GM12878 (cell line): ENCODE data around the gene S100A2.
"Not testable (repeated sequence)": the region's sequence is repeated elsewhere in the genome, so short reads cannot be mapped to it uniquely, and the experiment has no call there.

ENCODE experiments used
- DPF2 ChIP-seq: fragments of 450-650 bp; IDR thresholded peaks from 2 replicates; pipeline ENCODE4 v1.6.1; 2017; ENCODE audit warnings: mild to moderate bottlenecking
- NR2C2 ChIP-seq: IDR thresholded peaks from 2 replicates; pipeline ENCODE4 v1.6.1; 2011; ENCODE audit warnings: borderline replicate concordance, low read depth; ENCODE audit not compliant: control insufficient read depth, insufficient read length
- SIN3A ChIP-seq: IDR thresholded peaks from 2 replicates; pipeline ENCODE4 v1.6.1; 2012; ENCODE audit warnings: low read depth, low read length, improper control_type of control experiment
- SRF ChIP-seq, 2 experiments: IDR thresholded peaks; 2 replicates each; pipeline ENCODE4 v1.6.1; 2011; ENCODE audit warnings: low read depth in 2 of 2, low read length in 2 of 2, mild to moderate bottlenecking in 1 of 2, moderate library complexity in 1 of 2
- STAT3 ChIP-seq: IDR thresholded peaks from 2 replicates; pipeline ENCODE4 v1.6.1; 2011; ENCODE audit warnings: low read depth, low read length, improper control_type of control experiment
- YY1 ChIP-seq: IDR thresholded peaks from 2 replicates; pipeline ENCODE4 v1.6.1; 2011; ENCODE audit warnings: low read depth, mild to moderate bottlenecking, low read length
- TF ChIP-seq, protein P1 (sequence below): IDR thresholded peaks from 2 replicates; pipeline ENCODE4 v1.6.1; 2011; ENCODE audit warnings: low read depth, mild to moderate bottlenecking, low read length, moderate library complexity, borderline replicate concordance; ENCODE audit errors: extremely low read depth
- TF ChIP-seq, protein P2 (sequence below), 3 experiments: IDR thresholded peaks in 2 of 3; conservative IDR thresholded peaks in 1 of 3; 2 replicates each; pipeline ENCODE4 v1.5.1; 2011; ENCODE audit warnings: low read depth in 3 of 3, low read length in 3 of 3, mild to moderate bottlenecking in 3 of 3, control low read depth in 2 of 3, moderate library complexity in 2 of 3, inconsistent platforms in 1 of 3, mixed read lengths in 1 of 3; ENCODE audit not compliant: control insufficient read depth in 2 of 3, insufficient read depth in 1 of 3; ENCODE audit errors: extremely low read depth in 1 of 3
- TF ChIP-seq, protein P3 (sequence below): IDR thresholded peaks from 2 replicates; pipeline ENCODE4 v1.6.1; 2012; ENCODE audit warnings: low read depth, low read length, improper control_type of control experiment
- TF ChIP-seq, protein P4 (sequence below): IDR thresholded peaks from 2 replicates; pipeline ENCODE4 v1.6.1; 2011; ENCODE audit warnings: mild to moderate bottlenecking, low read depth, low read length, moderate library complexity; ENCODE audit not compliant: insufficient replicate concordance
- TF ChIP-seq, protein P5 (sequence below): fragments of 450-650 bp; IDR thresholded peaks from 2 replicates; pipeline ENCODE4 v1.6.1; 2017; ENCODE audit warnings: mild to moderate bottlenecking

DNA sequence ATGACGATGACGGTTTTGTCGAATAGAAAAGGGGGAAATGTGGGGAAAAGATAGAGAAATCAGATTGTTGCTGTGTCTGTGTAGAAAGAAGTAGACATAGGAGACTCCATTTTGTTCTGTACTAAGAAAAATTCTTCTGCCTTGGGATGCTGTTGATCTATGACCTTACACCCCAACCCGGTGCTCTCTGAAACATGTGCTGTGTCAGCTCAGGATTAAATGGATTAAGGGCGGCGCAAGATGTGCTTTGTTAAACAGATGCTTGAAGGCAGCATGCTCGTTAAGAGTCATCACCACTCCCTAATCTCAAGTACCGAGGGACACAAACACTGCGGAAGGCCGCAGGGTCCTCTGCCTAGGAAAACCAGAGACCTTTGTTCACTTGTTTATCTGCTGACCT lies 9.9 kb upstream of the S100A2 start:
- not testable (repeated sequence) for TF ChIP-seq SIN3A; SRF (IDR thresholded peaks at IDR 0.05; ENCODE audit: low read depth in 2 of 2, low read length in 2 of 2); DPF2; YY1; NR2C2; STAT3
- TF ChIP-seq, protein P1, sequence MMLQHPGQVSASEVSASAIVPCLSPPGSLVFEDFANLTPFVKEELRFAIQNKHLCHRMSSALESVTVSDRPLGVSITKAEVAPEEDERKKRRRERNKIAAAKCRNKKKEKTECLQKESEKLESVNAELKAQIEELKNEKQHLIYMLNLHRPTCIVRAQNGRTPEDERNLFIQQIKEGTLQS, result not testable (repeated sequence)
- TF ChIP-seq, protein P2, sequence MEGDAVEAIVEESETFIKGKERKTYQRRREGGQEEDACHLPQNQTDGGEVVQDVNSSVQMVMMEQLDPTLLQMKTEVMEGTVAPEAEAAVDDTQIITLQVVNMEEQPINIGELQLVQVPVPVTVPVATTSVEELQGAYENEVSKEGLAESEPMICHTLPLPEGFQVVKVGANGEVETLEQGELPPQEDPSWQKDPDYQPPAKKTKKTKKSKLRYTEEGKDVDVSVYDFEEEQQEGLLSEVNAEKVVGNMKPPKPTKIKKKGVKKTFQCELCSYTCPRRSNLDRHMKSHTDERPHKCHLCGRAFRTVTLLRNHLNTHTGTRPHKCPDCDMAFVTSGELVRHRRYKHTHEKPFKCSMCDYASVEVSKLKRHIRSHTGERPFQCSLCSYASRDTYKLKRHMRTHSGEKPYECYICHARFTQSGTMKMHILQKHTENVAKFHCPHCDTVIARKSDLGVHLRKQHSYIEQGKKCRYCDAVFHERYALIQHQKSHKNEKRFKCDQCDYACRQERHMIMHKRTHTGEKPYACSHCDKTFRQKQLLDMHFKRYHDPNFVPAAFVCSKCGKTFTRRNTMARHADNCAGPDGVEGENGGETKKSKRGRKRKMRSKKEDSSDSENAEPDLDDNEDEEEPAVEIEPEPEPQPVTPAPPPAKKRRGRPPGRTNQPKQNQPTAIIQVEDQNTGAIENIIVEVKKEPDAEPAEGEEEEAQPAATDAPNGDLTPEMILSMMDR (IDR thresholded peaks at IDR 0.05 in 2 of 3, conservative IDR thresholded peaks at IDR 0.05 in 1 of 3; ENCODE audit: control insufficient read depth in 2 of 3, extremely low read depth in 1 of 3, insufficient read depth in 1 of 3, low read depth in 3 of 3, low read length in 3 of 3), result not testable (repeated sequence)
- TF ChIP-seq, protein P3, sequence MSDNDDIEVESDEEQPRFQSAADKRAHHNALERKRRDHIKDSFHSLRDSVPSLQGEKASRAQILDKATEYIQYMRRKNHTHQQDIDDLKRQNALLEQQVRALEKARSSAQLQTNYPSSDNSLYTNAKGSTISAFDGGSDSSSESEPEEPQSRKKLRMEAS, result not testable (repeated sequence)
- TF ChIP-seq, protein P4, sequence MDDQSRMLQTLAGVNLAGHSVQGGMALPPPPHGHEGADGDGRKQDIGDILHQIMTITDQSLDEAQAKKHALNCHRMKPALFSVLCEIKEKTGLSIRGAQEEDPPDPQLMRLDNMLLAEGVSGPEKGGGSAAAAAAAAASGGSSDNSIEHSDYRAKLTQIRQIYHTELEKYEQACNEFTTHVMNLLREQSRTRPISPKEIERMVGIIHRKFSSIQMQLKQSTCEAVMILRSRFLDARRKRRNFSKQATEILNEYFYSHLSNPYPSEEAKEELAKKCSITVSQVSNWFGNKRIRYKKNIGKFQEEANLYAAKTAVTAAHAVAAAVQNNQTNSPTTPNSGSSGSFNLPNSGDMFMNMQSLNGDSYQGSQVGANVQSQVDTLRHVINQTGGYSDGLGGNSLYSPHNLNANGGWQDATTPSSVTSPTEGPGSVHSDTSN, result not testable (repeated sequence)
- TF ChIP-seq, protein P5, sequence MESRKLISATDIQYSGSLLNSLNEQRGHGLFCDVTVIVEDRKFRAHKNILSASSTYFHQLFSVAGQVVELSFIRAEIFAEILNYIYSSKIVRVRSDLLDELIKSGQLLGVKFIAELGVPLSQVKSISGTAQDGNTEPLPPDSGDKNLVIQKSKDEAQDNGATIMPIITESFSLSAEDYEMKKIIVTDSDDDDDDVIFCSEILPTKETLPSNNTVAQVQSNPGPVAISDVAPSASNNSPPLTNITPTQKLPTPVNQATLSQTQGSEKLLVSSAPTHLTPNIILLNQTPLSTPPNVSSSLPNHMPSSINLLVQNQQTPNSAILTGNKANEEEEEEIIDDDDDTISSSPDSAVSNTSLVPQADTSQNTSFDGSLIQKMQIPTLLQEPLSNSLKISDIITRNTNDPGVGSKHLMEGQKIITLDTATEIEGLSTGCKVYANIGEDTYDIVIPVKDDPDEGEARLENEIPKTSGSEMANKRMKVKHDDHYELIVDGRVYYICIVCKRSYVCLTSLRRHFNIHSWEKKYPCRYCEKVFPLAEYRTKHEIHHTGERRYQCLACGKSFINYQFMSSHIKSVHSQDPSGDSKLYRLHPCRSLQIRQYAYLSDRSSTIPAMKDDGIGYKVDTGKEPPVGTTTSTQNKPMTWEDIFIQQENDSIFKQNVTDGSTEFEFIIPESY, result not testable (repeated sequence)
